Panc1 (cell line): Measurements from ENCODE around the gene PHLDA3. TPM values are rescaled to one million over a fixed set of nuclear protein-coding genes. Genes with fewer than 3 reads are reported as not detected.

ENCODE experiments used
- ATAC-seq: fragments of 200-7000 bp; cut with Tn5 transposase; 2 replicates; pipeline ENCODE4 v1.9.1; 2020; ENCODE audit warnings: mild to moderate bottlenecking, moderate library complexity
- BruUV-seq: library from RNA; stranded (reverse); fragments of 400-500 nt; replicated peaks from 2 replicates; lab custom pipeline; 2021; lab: Mats Ljungman, UMichigan
- CTCF ChIA-PET: fragments of 300-600 bp; sonication (Branson Sonifier 250); formaldehyde crosslinking; loops from one replicate; lab custom pipeline; 2022; ENCODE audit warnings: antibody characterized with exemption; lab: Charles Lee
- POLR2A ChIA-PET: fragments of 300-600 bp; sonication (Branson Sonifier 250); formaldehyde crosslinking; loops from one replicate; lab custom pipeline; 2022; ENCODE audit warnings: antibody characterized with exemption; lab: Charles Lee
- DNase-seq: peaks from one replicate; pipeline ENCODE4 v3.0.0-alpha.2; 2010; ENCODE audit warnings: low read depth, low spot score
- H3K27ac ChIP-seq: 2 replicates; pipeline ENCODE4 v1.5.1; 2011; ENCODE audit warnings: mild to moderate bottlenecking, low read length, inconsistent platforms
- H3K27me3 ChIP-seq: fragments of 200-500 bp; sonication (Bioruptor generic); 2 replicates; pipeline ENCODE4 v1.6.0; 2014; ENCODE audit warnings: low read length, inconsistent platforms; ENCODE audit not compliant: control insufficient read depth, insufficient read depth
- H3K36me3 ChIP-seq: fragments of 200-500 bp; sonication (Bioruptor generic); 2 replicates; pipeline ENCODE4 v1.5.1; 2014; ENCODE audit warnings: inconsistent platforms, mild to moderate bottlenecking, low read length, moderate library complexity; ENCODE audit not compliant: control insufficient read depth, insufficient read depth
- H3K4me1 ChIP-seq: 2 replicates; pipeline ENCODE4 v1.5.1; 2011; ENCODE audit warnings: inconsistent platforms, mild to moderate bottlenecking, low read length, moderate library complexity; ENCODE audit not compliant: control insufficient read depth, insufficient read depth
- H3K4me3 ChIP-seq, 2 experiments: 2 replicates each; pipeline ENCODE4 v1.5.1; 2011 to 2012; ENCODE audit warnings: low read depth in 2 of 2, low read length in 2 of 2, mild to moderate bottlenecking in 2 of 2, inconsistent platforms in 1 of 2, moderate library complexity in 1 of 2
- H3K9me3 ChIP-seq: fragments of 200-500 bp; sonication (Bioruptor generic); 2 replicates; pipeline ENCODE4 v1.5.1; 2014; ENCODE audit warnings: low read depth, mild to moderate bottlenecking, inconsistent platforms, low read length, moderate library complexity; ENCODE audit not compliant: control insufficient read depth, insufficient read depth
- CTCF ChIP-seq: fragments of 450-650 bp; IDR thresholded peaks from 2 replicates; pipeline ENCODE4 v1.5.1; 2017; ENCODE audit warnings: mild to moderate bottlenecking
- POLR2AphosphoS5 ChIP-seq: IDR thresholded peaks from 2 replicates; pipeline ENCODE4 v1.6.1; 2012; ENCODE audit warnings: mild to moderate bottlenecking, low read depth, low read length, moderate library complexity
- SIN3A ChIP-seq: IDR thresholded peaks from 2 replicates; pipeline ENCODE4 v1.6.1; 2012; ENCODE audit warnings: low read depth, mild to moderate bottlenecking, low read length, moderate library complexity, borderline replicate concordance; ENCODE audit not compliant: insufficient read depth
- TCF7L2 ChIP-seq: IDR thresholded peaks from 2 replicates; pipeline ENCODE4 v1.6.1; 2011; ENCODE audit warnings: mild to moderate bottlenecking, low read depth, low read length, inconsistent platforms
- in situ Hi-C: cut with HindIII; loops from 2 replicates; pipeline ENCODE4 v1.10.0; 2016; ENCODE audit warnings: low sequenced_read_pairs, low pct_unique_long_range_greater_than_20kb
- intact Hi-C: fragments of 100-400 bp; cut with micrococcal nuclease; formaldehyde crosslinking; loops from one replicate; pipeline ENCODE4 v1.10.0; 2022; ENCODE audit not compliant: unreplicated experiment
- total RNA-seq: library from RNA; stranded (reverse); gene quantifications from one replicate; pipeline ENCODE4 v1.2.1, GENCODE V29; 2021; ENCODE audit not compliant: unreplicated experiment
- TF ChIP-seq, protein P1 (sequence below), 2 experiments: IDR thresholded peaks; 2 replicates each; pipeline ENCODE4 v1.6.1; 2011 to 2012; ENCODE audit warnings: low read depth in 2 of 2, control low read depth in 1 of 2, low read length in 1 of 2, mild to moderate bottlenecking in 1 of 2, moderate library complexity in 1 of 2; ENCODE audit not compliant: insufficient read depth in 1 of 2

PHLDA3 gene
- total RNA-seq, 1 experiment from 2014 or later = 12.3 TPM

DNA sequence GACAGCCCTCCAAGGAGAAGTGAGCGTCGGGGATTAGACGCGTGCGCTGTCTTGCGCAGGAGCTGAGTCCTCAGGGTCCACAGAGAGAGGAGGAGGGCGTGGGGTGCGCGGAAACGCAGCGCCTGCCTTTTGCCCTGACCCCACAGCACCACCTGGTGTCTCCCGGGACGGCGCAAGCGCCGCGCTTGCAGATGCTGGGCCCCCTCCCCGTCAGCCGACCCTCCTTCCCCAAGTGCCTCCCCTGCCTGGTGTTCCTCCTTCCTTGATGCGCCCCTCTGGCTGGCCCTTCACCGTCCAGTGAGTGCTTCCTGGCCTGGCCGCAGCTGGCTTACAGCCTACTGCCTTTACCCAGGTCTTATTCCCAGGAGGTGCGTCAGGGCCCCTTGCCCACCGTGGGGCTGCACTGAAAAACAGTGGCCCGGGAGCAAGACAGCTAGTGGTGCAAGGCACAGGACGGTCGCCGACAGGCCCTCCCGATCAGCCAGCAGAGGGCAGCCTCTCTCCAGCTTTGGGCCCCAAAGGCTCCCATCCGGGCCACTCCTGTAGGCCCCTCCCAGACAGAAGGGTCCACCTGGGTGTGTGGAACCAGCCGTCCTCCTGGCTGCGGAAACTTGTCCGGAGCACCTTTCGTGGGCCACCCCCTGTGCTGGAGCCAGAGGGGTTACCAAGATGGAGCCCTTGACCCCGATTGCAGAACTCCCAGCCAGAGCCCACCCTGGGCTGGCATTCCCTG lies 12.9 kb upstream of the PHLDA3 start:
- Histone ChIP-seq H3K27ac (peak overlapping the region; percentile 70; the same call in 1 of the 2 replicates), H3K27me3 (no peaks in the 10 kb centered on the region), H3K4me3 (peak overlapping the region in 1 of 2 experiments; percentile 53; a peak in 2 of 4 replicates), H3K9me3 (no peaks in the 10 kb centered on the region), H3K36me3 (no peaks in the 10 kb centered on the region), H3K4me1 (peaks cover 14% of the 10 kb centered on the region)
- no peak for DNase-seq
- BruUV-seq = no TSS peak
- intact Hi-C loops = loop anchor here (1.0 kb wide), 1 partner anchor 31 kb away; no protein-coding TSS in a partner anchor
- CTCF ChIA-PET = interaction anchor here (0.5 to 3.6 kb wide), 12 partner anchors 10 to 653 kb away, joined by 3 to 110 read pairs (median 6); no protein-coding TSS in a partner anchor
- TF ChIP-seq POLR2AphosphoS5 (0 out of 2 replicates have a peak, but pooled peaks have one; percentile 42), CTCF (peak; percentile 94), TCF7L2 (no peak)
- POLR2A ChIA-PET = interaction anchor here (0.8 to 1.7 kb wide), 2 partner anchors 28 to 31 kb away, joined by 3 to 14 read pairs; no protein-coding TSS in a partner anchor
- in situ Hi-C loops = no loop called here
- peak; percentile 93 for ATAC-seq

GRCh38 chr1:201481004-201481380 lies 12.0 kb upstream of the PHLDA3 start:
- ATAC-seq (peak; percentile 11; the same call in 1 of the 2 replicates), DNase-seq (no peak)
- intact Hi-C loops (no loop called here), in situ Hi-C loops (no loop called here)
- BruUV-seq = no TSS peak
- peaks cover 14% of the 10 kb centered on the region for H3K4me1 ChIP-seq
- no peaks in the 10 kb centered on the region for H3K27me3 ChIP-seq
- no peaks in the 10 kb centered on the region for H3K36me3 ChIP-seq
- peak overlapping the region; percentile 40 to 53 for H3K4me3 ChIP-seq
- CTCF ChIA-PET = interaction anchor here (0.5 to 3.6 kb wide), 5 partner anchors 33 to 118 kb away, joined by 3 to 110 read pairs (median 6); no protein-coding TSS in a partner anchor
- TF ChIP-seq CTCF (no peak), TCF7L2 (no peak), POLR2AphosphoS5 (no peak), SIN3A (no peak)
- TF ChIP-seq, protein P1, sequence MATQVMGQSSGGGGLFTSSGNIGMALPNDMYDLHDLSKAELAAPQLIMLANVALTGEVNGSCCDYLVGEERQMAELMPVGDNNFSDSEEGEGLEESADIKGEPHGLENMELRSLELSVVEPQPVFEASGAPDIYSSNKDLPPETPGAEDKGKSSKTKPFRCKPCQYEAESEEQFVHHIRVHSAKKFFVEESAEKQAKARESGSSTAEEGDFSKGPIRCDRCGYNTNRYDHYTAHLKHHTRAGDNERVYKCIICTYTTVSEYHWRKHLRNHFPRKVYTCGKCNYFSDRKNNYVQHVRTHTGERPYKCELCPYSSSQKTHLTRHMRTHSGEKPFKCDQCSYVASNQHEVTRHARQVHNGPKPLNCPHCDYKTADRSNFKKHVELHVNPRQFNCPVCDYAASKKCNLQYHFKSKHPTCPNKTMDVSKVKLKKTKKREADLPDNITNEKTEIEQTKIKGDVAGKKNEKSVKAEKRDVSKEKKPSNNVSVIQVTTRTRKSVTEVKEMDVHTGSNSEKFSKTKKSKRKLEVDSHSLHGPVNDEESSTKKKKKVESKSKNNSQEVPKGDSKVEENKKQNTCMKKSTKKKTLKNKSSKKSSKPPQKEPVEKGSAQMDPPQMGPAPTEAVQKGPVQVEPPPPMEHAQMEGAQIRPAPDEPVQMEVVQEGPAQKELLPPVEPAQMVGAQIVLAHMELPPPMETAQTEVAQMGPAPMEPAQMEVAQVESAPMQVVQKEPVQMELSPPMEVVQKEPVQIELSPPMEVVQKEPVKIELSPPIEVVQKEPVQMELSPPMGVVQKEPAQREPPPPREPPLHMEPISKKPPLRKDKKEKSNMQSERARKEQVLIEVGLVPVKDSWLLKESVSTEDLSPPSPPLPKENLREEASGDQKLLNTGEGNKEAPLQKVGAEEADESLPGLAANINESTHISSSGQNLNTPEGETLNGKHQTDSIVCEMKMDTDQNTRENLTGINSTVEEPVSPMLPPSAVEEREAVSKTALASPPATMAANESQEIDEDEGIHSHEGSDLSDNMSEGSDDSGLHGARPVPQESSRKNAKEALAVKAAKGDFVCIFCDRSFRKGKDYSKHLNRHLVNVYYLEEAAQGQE (IDR thresholded peaks at IDR 0.05; ENCODE audit: insufficient read depth in 1 of 2, low read depth in 2 of 2, low read length in 1 of 2) = no peak
- H3K9me3 ChIP-seq = no peaks in the 10 kb centered on the region
- POLR2A ChIA-PET = interaction anchor here (1.7 kb wide), 1 partner anchor 32 kb away, joined by 14 read pairs; no protein-coding TSS in a partner anchor
- no peak overlapping the region for H3K27ac ChIP-seq
